HepG2 (cell line): ENCODE data around the gene PRM2. TPM values are rescaled to one million over a fixed set of nuclear protein-coding genes. Genes with fewer than 3 reads are reported as not detected.

ENCODE experiments used
- ATAC-seq: fragments of 200-7000 bp; cut with Tn5 transposase; 3 replicates; pipeline ENCODE4 v1.9.1; 2020; ENCODE audit warnings: mild to moderate bottlenecking, moderate library complexity
- BruUV-seq: library from RNA; stranded (reverse); fragments of 400-500 nt; replicated peaks from 2 replicates; lab custom pipeline; 2021; lab: Mats Ljungman, UMichigan
- CTCF ChIA-PET: fragments of 300-600 bp; formaldehyde crosslinking; extraction: SDS; loops from one replicate; lab custom pipeline; 2021; ENCODE audit warnings: low total read pairs, inconsistent platforms, low intra/inter-chr PET ratio; lab: Yijun Ruan, JAX
- POLR2A ChIA-PET: fragments of 350-600 bp; sonication (Branson Sonifier 250); formaldehyde crosslinking; loops from one replicate; lab custom pipeline; 2020; ENCODE audit warnings: antibody characterized with exemption, inconsistent platforms; lab: Yijun Ruan, JAX
- DNase-seq: peaks from one replicate; pipeline ENCODE4 v3.0.0-alpha.2; 2015; ENCODE audit warnings: low spot score
- FAIRE-seq: peaks from 3 replicates; lab custom pipeline; 2011; peaks lifted over from hg19 to GRCh38; lab: Jason Lieb, UNC
- H2AFZ ChIP-seq: one replicate; pipeline ENCODE4 v1.6.1; 2011; ENCODE audit warnings: low read length, inconsistent platforms
- H3K27ac ChIP-seq: fragments of 300-600 bp; 3 replicates; pipeline ENCODE4 v1.8.0; 2011; ENCODE audit warnings: mixed run types, mild to moderate bottlenecking, mixed read lengths, low read length, inconsistent platforms; ENCODE audit not compliant: insufficient read depth; ENCODE audit errors: extremely low read length
- H3K27me3 ChIP-seq, 2 experiments: fragments of 200-600 bp in 1 of 2; 2 replicates in 1 of 2; 3 replicates in 1 of 2; pipeline versions ENCODE4 v1.6.0 to v1.8.0; 2011; ENCODE audit warnings: low read length in 2 of 2, mild to moderate bottlenecking in 2 of 2, moderate library complexity in 2 of 2, inconsistent platforms in 1 of 2; ENCODE audit not compliant: insufficient read depth in 2 of 2, control insufficient read depth in 1 of 2
- H3K36me3 ChIP-seq, 2 experiments: fragments of 200-600 bp in 1 of 2; replicated peaks in 1 of 2; 2 replicates in 1 of 2; 3 replicates in 1 of 2; pipeline versions ENCODE4 v1.5.1 to v1.8.0; 2011; ENCODE audit warnings: low read length in 2 of 2, inconsistent platforms in 1 of 2; ENCODE audit not compliant: insufficient read depth in 2 of 2, control insufficient read depth in 1 of 2
- H3K4me1 ChIP-seq: 2 replicates; pipeline ENCODE4 v1.5.1; 2012; ENCODE audit warnings: low read length, inconsistent platforms; ENCODE audit not compliant: insufficient read depth
- H3K4me2 ChIP-seq: 2 replicates; pipeline ENCODE4 v1.6.0; 2011; ENCODE audit warnings: low read depth, low read length, inconsistent platforms
- H3K4me3 ChIP-seq, 3 experiments: fragments of 200-600 bp in 1 of 3; sonication (generic), shearing (Covaris generic) in 1 of 3; replicated peaks in 1 of 3; 2 replicates each; pipeline ENCODE4 v1.5.1; 2011 to 2016; ENCODE audit warnings: low read length in 3 of 3, inconsistent platforms in 2 of 3, low read depth in 2 of 3, mild to moderate bottlenecking in 2 of 3, control low read depth in 1 of 3, mixed read lengths in 1 of 3; ENCODE audit not compliant: insufficient read depth in 1 of 3
- H3K79me2 ChIP-seq: one replicate; pipeline ENCODE4 v1.6.1; 2011; ENCODE audit warnings: low read length, inconsistent platforms; ENCODE audit not compliant: insufficient read depth
- H3K9ac ChIP-seq: 2 replicates; pipeline ENCODE4 v1.6.0; 2011; ENCODE audit warnings: mild to moderate bottlenecking, low read depth, low read length, inconsistent platforms; ENCODE audit not compliant: insufficient read depth
- H3K9me3 ChIP-seq: 2 replicates; pipeline ENCODE4 v1.5.1; 2012; ENCODE audit warnings: mild to moderate bottlenecking, low read length
- H4K20me1 ChIP-seq: 2 replicates; pipeline ENCODE4 v1.6.0; 2011; ENCODE audit warnings: inconsistent platforms, mild to moderate bottlenecking, low read length, moderate library complexity; ENCODE audit not compliant: insufficient read depth
- BRF2 ChIP-seq: sonication (generic); formaldehyde crosslinking; IDR thresholded peaks from 2 replicates; pipeline ENCODE4 v1.8.1; 2022; ENCODE audit warnings: mild to moderate bottlenecking, missing genetic modification reagents
- FOXP1 ChIP-seq, 2 experiments: fragments of 450-650 bp in 1 of 2; IDR thresholded peaks; 2 replicates each; pipeline ENCODE4 v1.6.1; 2017 to 2018; ENCODE audit warnings: antibody characterized with exemption in 1 of 2
- HNRNPK ChIP-seq: fragments of 200-400 bp; formaldehyde crosslinking; IDR thresholded peaks from 2 replicates; pipeline ENCODE4 v1.6.1; 2018; ENCODE audit warnings: low read length, low read depth, moderate library complexity, mild to moderate bottlenecking; ENCODE audit not compliant: poor library complexity, severe bottlenecking
- JUN ChIP-seq: sonication (generic); formaldehyde crosslinking; IDR thresholded peaks from 2 replicates; pipeline ENCODE4 v1.4.0; 2020; ENCODE audit warnings: mild to moderate bottlenecking, missing genetic modification reagents
- KDM5B ChIP-seq: sonication (generic); formaldehyde crosslinking; IDR thresholded peaks from 2 replicates; pipeline ENCODE4 v1.4.0; 2020; ENCODE audit warnings: missing genetic modification reagents, mild to moderate bottlenecking, borderline replicate concordance
- WGBS: methylation state at CpG from one replicate; pipeline ENCODE4 v1.1.6; 2017; ENCODE audit warnings: low lambda C conversion rate; 5-methylcytosine and 5-hydroxymethylcytosine counted together
- in situ Hi-C: cut with HindIII; loops from 2 replicates; pipeline ENCODE4 v1.10.0; 2017; ENCODE audit warnings: low pct_unique_long_range_greater_than_20kb; ENCODE audit not compliant: extremely low pct_ligation_motif_present
- intact Hi-C: fragments of 100-400 bp; cut with micrococcal nuclease; formaldehyde crosslinking; loops from one replicate; pipeline ENCODE4 v1.10.0; 2022; ENCODE audit not compliant: unreplicated experiment
- polyA plus RNA-seq, 8 experiments: library from polyadenylated mRNA; depleted of rRNA in 3 of 8; stranded (reverse) in 7 of 8; unstranded in 1 of 8; fragments of >200 nt; fragmentation: Illumina TruSeq in 4 of 8; extraction: Trizol in 4 of 8; gene quantifications; 2 replicates each; pipeline versions ENCODE4 v1.2.1 to v1.2.3, GENCODE V29; 2011 to 2016; ENCODE audit warnings: low read depth in 4 of 8, missing spikeins in 1 of 8, mixed read lengths in 1 of 8; ENCODE audit not compliant: insufficient read depth in 1 of 8
- total RNA-seq, 5 experiments: library from RNA; depleted of rRNA; stranded (reverse); fragments of >200 nt; fragmentation: Illumina TruSeq; extraction: Trizol; gene quantifications; 2 replicates each; pipeline ENCODE4 v1.2.3, GENCODE V29; 2016; ENCODE audit warnings: low read depth in 1 of 5
- TF ChIP-seq, protein P1 (sequence below): sonication (generic); formaldehyde crosslinking; IDR thresholded peaks from 2 replicates; pipeline ENCODE4 v1.4.0; 2020; ENCODE audit warnings: mild to moderate bottlenecking, missing genetic modification reagents
- TF ChIP-seq, protein P2 (sequence below), 2 experiments: sonication (generic) in 1 of 2; formaldehyde crosslinking in 1 of 2; IDR thresholded peaks; 2 replicates each; pipeline versions ENCODE4 v1.4.0 to v1.6.1; 2016 to 2020; ENCODE audit warnings: borderline replicate concordance in 1 of 2, low read depth in 1 of 2, mild to moderate bottlenecking in 1 of 2, missing genetic modification reagents in 1 of 2

PRM2 gene
- total and polyA plus RNA-seq, 2 of the 13 experiments (the other 11 are each of a cell fraction or from before 2014, with no cell fraction given) = 0.54 TPM; not detected in 1

- ChIA-PET CTCF (no interaction called here), POLR2A (interaction anchor here (1.5 to 2.7 kb wide), 2 partner anchors 15 to 19 kb away, joined by 4 to 20 read pairs; partner anchors contain the start of gene SOCS1)
- no peaks in the 10 kb centered on the region for H3K79me2 ChIP-seq
- no TSS peak for BruUV-seq
- no peak overlapping the region for H3K4me3 ChIP-seq
- H2AFZ ChIP-seq = no peak overlapping the region
- H4K20me1 ChIP-seq = no peaks in the 10 kb centered on the region
- H3K9ac ChIP-seq = no peak overlapping the region
- no peak overlapping the region for H3K4me2 ChIP-seq
- in situ Hi-C loops (no loop called here), intact Hi-C loops (no loop called here)
- H3K27ac ChIP-seq = no peak overlapping the region
- no peaks in the 10 kb centered on the region for H3K36me3 ChIP-seq
- no peak for DNase-seq
- H3K4me1 ChIP-seq = peaks cover 38% of the 10 kb centered on the region
- H3K9me3 ChIP-seq = no peaks in the 10 kb centered on the region
- no peak for ATAC-seq
- WGBS = 59% methylated on average over 10 of the region's 10 CpGs
- H3K27me3 ChIP-seq = peaks cover 2 to 21% of the 10 kb centered on the region in 2 experiments; a peak in 3 of 5 replicates
- no peak for FAIRE-seq
- TF ChIP-seq KDM5B (CRISPR knock-in tag) (no peak), FOXP1 (IDR thresholded peaks at IDR 0.05) (no peak), FOXP1 (CRISPR knock-in tag; IDR thresholded peaks at IDR 0.05) (no peak), HNRNPK (no peak), BRF2 (CRISPR knock-in tag) (no peak), JUN (0 out of 2 replicates have a peak, but pooled peaks have one; percentile 25)
- TF ChIP-seq, protein P1, sequence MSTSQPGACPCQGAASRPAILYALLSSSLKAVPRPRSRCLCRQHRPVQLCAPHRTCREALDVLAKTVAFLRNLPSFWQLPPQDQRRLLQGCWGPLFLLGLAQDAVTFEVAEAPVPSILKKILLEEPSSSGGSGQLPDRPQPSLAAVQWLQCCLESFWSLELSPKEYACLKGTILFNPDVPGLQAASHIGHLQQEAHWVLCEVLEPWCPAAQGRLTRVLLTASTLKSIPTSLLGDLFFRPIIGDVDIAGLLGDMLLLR (CRISPR knock-in tag) = no peak
- TF ChIP-seq, protein P2, sequence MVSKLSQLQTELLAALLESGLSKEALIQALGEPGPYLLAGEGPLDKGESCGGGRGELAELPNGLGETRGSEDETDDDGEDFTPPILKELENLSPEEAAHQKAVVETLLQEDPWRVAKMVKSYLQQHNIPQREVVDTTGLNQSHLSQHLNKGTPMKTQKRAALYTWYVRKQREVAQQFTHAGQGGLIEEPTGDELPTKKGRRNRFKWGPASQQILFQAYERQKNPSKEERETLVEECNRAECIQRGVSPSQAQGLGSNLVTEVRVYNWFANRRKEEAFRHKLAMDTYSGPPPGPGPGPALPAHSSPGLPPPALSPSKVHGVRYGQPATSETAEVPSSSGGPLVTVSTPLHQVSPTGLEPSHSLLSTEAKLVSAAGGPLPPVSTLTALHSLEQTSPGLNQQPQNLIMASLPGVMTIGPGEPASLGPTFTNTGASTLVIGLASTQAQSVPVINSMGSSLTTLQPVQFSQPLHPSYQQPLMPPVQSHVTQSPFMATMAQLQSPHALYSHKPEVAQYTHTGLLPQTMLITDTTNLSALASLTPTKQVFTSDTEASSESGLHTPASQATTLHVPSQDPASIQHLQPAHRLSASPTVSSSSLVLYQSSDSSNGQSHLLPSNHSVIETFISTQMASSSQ (IDR thresholded peaks at IDR 0.05; ENCODE audit: low read depth) = no peak
- TF ChIP-seq, protein P2 (CRISPR knock-in tag; IDR thresholded peaks at IDR 0.05; ENCODE audit: borderline replicate concordance) = 0 out of 2 replicates have a peak, but pooled peaks have one; percentile 16
Measured at GRCh38 chr16:11236461-11237254, 39.6 kb downstream of the PRM2 start.
